HEK293T (cell line): ENCODE data around the gene AFTPH.

Experiments used
- CTCF ChIA-PET: fragments of 350-600 bp; formaldehyde crosslinking; extraction: SDS; loops from one replicate; lab custom pipeline; 2021; ENCODE audit warnings: antibody characterized with exemption, inconsistent platforms; lab: Yijun Ruan, JAX
- POLR2A ChIA-PET: fragments of 350-600 bp; formaldehyde crosslinking; extraction: SDS; loops from one replicate; lab custom pipeline; 2020; ENCODE audit warnings: antibody characterized with exemption, inconsistent platforms; lab: Yijun Ruan, JAX
- DNase-seq: peaks from one replicate; pipeline ENCODE4 v3.0.0; 2012; ENCODE audit warnings: mixed read lengths; ENCODE audit errors: extremely low spot score
- ARNT ChIP-seq: fragments of 450-650 bp; IDR thresholded peaks from 2 replicates; pipeline ENCODE4 v1.6.1; 2017; ENCODE audit warnings: mild to moderate bottlenecking
- BHLHE40 ChIP-seq: fragments of 450-650 bp; IDR thresholded peaks from 2 replicates; pipeline ENCODE4 v1.6.1; 2016; ENCODE audit warnings: mild to moderate bottlenecking, moderate library complexity, borderline replicate concordance
- CTBP1 ChIP-seq: fragments of 450-650 bp; IDR thresholded peaks from 2 replicates; pipeline ENCODE4 v1.6.1; 2016; ENCODE audit warnings: borderline replicate concordance
- ELF4 ChIP-seq: fragments of 450-650 bp; IDR thresholded peaks from 2 replicates; pipeline ENCODE4 v1.6.1; 2017; ENCODE audit warnings: antibody characterized with exemption
- FOXA1 ChIP-seq: fragments of 450-650 bp; IDR thresholded peaks from 2 replicates; pipeline ENCODE4 v1.6.1; 2016; ENCODE audit warnings: mild to moderate bottlenecking
- FOXK2 ChIP-seq: fragments of 450-650 bp; IDR thresholded peaks from 2 replicates; pipeline ENCODE4 v1.6.1; 2016; ENCODE audit warnings: mild to moderate bottlenecking
- FOXM1 ChIP-seq: fragments of 450-650 bp; IDR thresholded peaks from 2 replicates; pipeline ENCODE4 v1.6.1; 2017; ENCODE audit warnings: mild to moderate bottlenecking, borderline replicate concordance
- HDGF ChIP-seq: fragments of 450-650 bp; IDR thresholded peaks from 2 replicates; pipeline ENCODE4 v1.6.1; 2017; ENCODE audit warnings: antibody characterized with exemption, borderline replicate concordance
- L3MBTL2 ChIP-seq: fragments of 450-650 bp; conservative IDR thresholded peaks from 2 replicates; pipeline ENCODE4 v1.6.1; 2016; ENCODE audit warnings: mild to moderate bottlenecking
- LEF1 ChIP-seq: fragments of 450-650 bp; IDR thresholded peaks from 2 replicates; pipeline ENCODE4 v1.6.1; 2017; ENCODE audit warnings: mild to moderate bottlenecking, borderline replicate concordance
- NFRKB ChIP-seq: fragments of 450-650 bp; IDR thresholded peaks from 2 replicates; pipeline ENCODE4 v1.6.1; 2016; ENCODE audit warnings: mild to moderate bottlenecking, moderate library complexity
- PKNOX1 ChIP-seq: fragments of 450-650 bp; IDR thresholded peaks from 2 replicates; pipeline ENCODE4 v1.6.1; 2016
- SP1 ChIP-seq: fragments of 450-650 bp; IDR thresholded peaks from 2 replicates; pipeline ENCODE4 v1.6.1; 2017
- SUZ12 ChIP-seq: fragments of 450-650 bp; IDR thresholded peaks from 2 replicates; pipeline ENCODE4 v1.6.1; 2016; ENCODE audit warnings: mild to moderate bottlenecking
- TARDBP ChIP-seq: fragments of 450-650 bp; IDR thresholded peaks from 2 replicates; pipeline ENCODE4 v1.6.1; 2016
- ZNF384 ChIP-seq: fragments of 450-650 bp; IDR thresholded peaks from 2 replicates; pipeline ENCODE4 v1.6.1; 2016

The AFTPH gene

GRCh38 chr2:64637931-64638330 lies 113.8 kb downstream of the AFTPH start:
- CTCF ChIA-PET, result interaction anchor here (1.2 to 1.3 kb wide), 2 partner anchors 9 to 11 kb away, joined by 3 read pairs; no protein-coding TSS in a partner anchor
- POLR2A ChIA-PET, result no interaction called here
- TF ChIP-seq PKNOX1 (no peak), L3MBTL2 (no peak), HDGF (no peak), SUZ12 (no peak), ARNT (no peak), ZNF384 (no peak), BHLHE40 (no peak)
- DNase-seq, result no peak

- ChIA-PET CTCF (no interaction called here), POLR2A (no interaction called here)
- no peak for DNase-seq
These were observed 114.5 kb downstream of the AFTPH start for GRCh38 chr2:64638502-64639120.

GRCh38 chr2:64639691-64640090 lies 115.6 kb downstream of the AFTPH start:
- POLR2A ChIA-PET, result interaction anchor here (1.2 kb wide), 1 partner anchor 14 kb away, joined by 6 read pairs; the partner anchor contains the start of gene SERTAD2
- TF ChIP-seq ARNT (no peak), LEF1 (no peak), SP1 (no peak), TARDBP (no peak), CTBP1 (no peak), HDGF (no peak), NFRKB (no peak), BHLHE40 (no peak), L3MBTL2 (no peak), FOXA1 (no peak), FOXM1 (no peak), PKNOX1 (no peak), ELF4 (no peak), FOXK2 (no peak), ZNF384 (no peak), SUZ12 (no peak)
- CTCF ChIA-PET, result interaction anchor here (2.1 kb wide), 1 partner anchor 11 kb away, joined by 6 read pairs; no protein-coding TSS in a partner anchor
- no peak for DNase-seq

More at GRCh38 chr2:64638502-64639120, 114.5 kb downstream of the AFTPH start:
- TF ChIP-seq PKNOX1 (peak; percentile 43; the same call in 1 of the 2 replicates), L3MBTL2 (no peak)

GRCh38 chr2:64640153-64641044 lies 116.3 kb downstream of the AFTPH start:
- DNase-seq, result no peak
- CTCF ChIA-PET, result interaction anchor here (0.6 to 2.1 kb wide), 2 partner anchors 11 to 181 kb away, joined by 3 to 6 read pairs; no protein-coding TSS in a partner anchor
- TF ChIP-seq L3MBTL2, result no peak
- no peak for TF ChIP-seq FOXK2
- TF ChIP-seq BHLHE40, result no peak
- no peak for TF ChIP-seq NFRKB
- TF ChIP-seq SP1, result no peak
- TF ChIP-seq PKNOX1, result no peak
- TF ChIP-seq SUZ12, result no peak
- TF ChIP-seq TARDBP, result no peak
- TF ChIP-seq ZNF384, result no peak
- no peak for TF ChIP-seq ELF4
- POLR2A ChIA-PET, result interaction anchor here (1.2 kb wide), 1 partner anchor 14 kb away, joined by 6 read pairs; the partner anchor contains the start of gene SERTAD2

GRCh38 chr2:64641599-64641998 lies 117.5 kb downstream of the AFTPH start:
- ChIA-PET POLR2A (no interaction called here), CTCF (interaction anchor here (0.6 to 2.1 kb wide), 2 partner anchors 9 to 39 kb away, joined by 3 to 6 read pairs; no protein-coding TSS in a partner anchor)
- DNase-seq, result no peak
- TF ChIP-seq ZNF384 (no peak), SUZ12 (no peak), NFRKB (no peak), CTBP1 (no peak), SP1 (no peak), ELF4 (no peak), L3MBTL2 (no peak), FOXM1 (no peak), ARNT (no peak), FOXA1 (no peak), FOXK2 (no peak), LEF1 (no peak), PKNOX1 (no peak), HDGF (no peak), TARDBP (no peak), BHLHE40 (no peak)
